HL-60 (cell line): ENCODE data around the gene SSH2.

Source experiments
- CTCF ChIP-seq: IDR thresholded peaks from one replicate; pipeline ENCODE4 v1.5.1; 2011; ENCODE audit warnings: low read length, control low read depth, inconsistent platforms; ENCODE audit not compliant: insufficient read depth
- POLR2AphosphoS5 ChIP-seq: IDR thresholded peaks from 2 replicates; pipeline ENCODE4 v1.6.1; 2012; ENCODE audit warnings: low read depth

GRCh38 chr17:29883497-29883896, 46.5 kb downstream of the SSH2 start:
- TF ChIP-seq CTCF (no peak), POLR2AphosphoS5 (no peak)
